ENCODE measurements around the gene PRDX1.

PRDX1 gene

DNA sequence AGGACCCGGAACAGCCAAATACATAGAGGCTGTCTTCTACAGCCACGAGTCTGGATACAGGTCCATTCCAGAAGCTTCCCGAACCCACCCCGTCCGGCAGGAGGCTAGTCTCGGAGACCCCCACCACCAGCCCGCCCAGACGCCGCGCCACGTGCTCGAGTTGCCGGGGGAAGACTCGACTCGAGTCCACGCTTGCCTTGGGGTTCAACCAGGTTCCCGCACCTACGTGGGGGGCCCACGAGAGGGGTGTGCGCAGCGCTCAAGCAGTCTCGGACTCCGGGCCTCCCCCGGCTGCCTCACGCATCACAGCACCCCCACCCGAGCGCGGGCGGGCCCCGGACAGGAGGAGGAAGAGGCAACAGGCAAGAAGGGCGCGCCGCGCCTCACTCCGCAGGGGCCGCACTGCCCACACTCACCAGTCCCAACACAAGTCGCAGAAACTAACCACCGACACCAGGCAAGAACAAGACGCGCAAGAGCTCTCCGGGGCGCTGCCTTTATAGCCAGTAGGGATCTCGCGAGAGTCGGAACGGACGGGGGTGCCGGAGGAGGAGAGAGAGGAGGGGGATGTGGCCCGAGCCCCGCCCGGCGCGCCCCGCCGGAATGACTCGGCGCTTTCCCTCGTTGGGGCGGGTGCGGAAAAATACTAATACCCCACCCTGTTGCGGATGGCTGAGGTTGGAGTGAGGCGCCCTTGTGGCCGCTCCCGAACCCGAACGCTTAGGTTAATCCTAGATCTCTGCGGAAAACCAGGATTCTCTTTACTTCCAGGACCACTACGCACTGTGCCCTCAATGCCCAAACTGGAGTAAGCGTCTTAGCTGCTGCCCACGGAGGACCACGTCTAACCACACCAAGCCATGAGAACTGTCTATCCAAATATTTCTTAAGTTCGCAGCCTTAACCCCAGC, at the start of gene PRDX1:
PRDX1 (minus strand) TSS at position 472 of the 911 bp plus-strand sequence. CDS start 2,841 bp downstream, outside the sequence.
- DNase-seq, result peak; percentile 98

DNA sequence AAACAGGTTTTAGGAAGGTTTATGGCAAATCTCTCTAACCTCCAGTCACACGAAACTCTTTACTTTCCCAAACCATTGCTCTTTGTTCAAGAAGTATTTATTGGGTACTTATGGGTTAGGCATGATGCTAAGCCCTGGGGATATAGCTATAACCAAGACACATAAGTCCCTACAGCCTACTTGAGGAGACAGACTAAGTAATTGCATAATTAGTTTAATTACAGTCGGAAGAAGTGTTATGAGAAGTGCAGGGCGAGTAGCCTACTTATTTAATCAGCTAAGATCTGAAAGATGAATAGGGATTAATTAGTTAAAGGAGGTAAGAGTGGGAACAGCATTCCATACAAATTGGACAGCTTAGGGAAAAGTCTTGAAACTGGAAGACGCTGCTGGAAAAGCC, 48.9 kb upstream of the PRDX1 start:
- DNase-seq, result no peak

DNA sequence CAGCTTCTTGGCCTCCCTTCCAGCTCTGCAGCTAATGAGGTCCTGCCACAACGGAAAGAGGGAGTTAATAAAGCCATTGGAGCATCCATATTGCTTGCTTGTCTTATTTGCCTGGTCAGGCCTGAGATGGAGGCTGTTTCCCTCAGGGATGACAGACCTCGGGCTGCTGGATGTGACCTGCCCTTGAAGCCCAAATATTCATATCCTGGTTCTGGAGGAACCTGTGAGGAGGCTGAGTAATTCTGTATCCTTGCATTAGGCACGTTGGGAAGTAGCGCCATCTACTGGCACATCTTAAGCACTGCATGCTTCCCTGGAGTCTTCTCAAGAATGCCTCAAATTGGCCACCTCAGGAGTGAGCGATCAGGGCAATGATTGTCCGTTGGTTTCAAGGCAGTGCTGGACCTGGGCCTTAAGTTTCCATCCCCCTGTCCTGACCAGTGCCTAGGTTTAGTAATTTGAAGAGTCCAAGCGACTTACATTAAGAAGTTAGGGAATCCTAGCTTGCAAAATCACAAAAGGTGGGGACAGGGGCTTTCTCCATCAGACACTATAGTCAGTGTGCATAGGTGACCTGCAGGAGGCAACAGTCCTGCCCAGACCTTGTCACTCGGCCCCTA, 48.4 kb upstream of the PRDX1 start:
- peak; percentile 73 for DNase-seq

- no peak for DNase-seq
These were observed 47.9 kb upstream of the PRDX1 start for GRCh38 chr1:45569571-45569961.

GRCh38 chr1:45568421-45568820, 46.7 kb upstream of the PRDX1 start:
- no peak for DNase-seq

GRCh38 chr1:45567911-45568310, 46.2 kb upstream of the PRDX1 start:
- no peak for DNase-seq

DNA sequence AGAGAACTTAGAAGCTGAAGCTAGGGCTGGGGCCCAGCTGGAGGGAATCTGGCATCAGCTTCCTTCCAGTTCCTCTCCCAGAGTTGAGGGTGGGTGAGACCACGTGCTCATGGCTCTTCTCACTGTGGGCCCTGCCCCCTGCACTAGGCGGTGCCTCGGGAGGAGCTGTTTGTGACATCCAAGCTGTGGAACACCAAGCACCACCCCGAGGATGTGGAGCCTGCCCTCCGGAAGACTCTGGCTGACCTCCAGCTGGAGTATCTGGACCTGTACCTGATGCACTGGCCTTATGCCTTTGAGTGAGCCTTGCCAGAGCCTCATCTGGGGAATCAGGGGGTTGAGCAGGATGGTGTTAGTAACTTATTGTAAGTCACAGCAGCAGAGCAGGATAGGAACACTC, 45.0 kb upstream of the PRDX1 start:
- DNase-seq, result no peak

DNA sequence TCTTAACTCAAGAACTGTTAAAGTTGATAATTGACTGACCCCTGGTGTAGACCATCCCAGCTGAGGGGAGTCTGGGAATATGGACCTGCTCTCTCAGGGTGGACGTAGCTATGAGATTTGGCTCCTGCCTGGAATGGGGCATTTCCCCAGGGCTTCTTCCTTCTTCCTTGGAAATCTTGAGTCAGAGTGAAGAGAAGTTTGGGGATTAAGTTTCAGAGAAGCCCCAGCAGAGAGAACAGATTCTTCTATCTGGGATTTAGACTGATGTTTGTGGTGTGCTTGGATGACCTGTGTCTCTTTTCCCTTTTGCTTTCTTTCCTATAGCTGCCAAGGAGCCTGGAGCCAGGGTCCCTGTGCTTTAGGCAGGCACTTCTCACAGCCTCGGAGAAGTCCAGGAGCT, 42.2 kb upstream of the PRDX1 start:
- no peak for DNase-seq

DNA sequence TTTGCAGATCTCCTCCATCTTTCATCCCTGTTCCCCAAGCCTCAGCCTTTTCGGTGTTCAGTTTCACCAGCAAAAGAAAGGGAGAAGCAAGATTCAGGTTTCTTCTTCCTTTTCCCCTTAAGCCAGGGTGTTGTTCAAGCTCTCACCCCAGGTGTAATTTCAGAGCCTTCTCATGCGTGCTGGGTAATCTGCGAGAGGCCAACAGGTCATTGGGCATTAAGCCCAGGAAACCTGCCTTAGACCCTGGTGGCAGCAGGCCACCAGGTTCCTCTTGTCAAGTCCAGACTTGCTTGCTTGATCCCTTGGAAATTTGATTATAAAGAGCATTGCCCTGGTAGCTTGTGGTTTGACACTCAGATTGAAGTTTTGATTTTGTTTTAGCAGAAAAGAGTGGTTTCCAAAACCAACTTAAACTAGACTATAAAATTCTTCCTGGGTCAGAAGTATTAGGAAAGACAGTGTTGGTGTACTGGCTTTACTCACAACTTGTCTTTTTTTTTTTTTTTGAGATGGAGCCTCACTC, 35.8 kb upstream of the PRDX1 start:
- DNase-seq, result no peak

- no peak for DNase-seq
These were observed 32.5 kb upstream of the PRDX1 start for GRCh38 chr1:45554198-45554597.

DNA sequence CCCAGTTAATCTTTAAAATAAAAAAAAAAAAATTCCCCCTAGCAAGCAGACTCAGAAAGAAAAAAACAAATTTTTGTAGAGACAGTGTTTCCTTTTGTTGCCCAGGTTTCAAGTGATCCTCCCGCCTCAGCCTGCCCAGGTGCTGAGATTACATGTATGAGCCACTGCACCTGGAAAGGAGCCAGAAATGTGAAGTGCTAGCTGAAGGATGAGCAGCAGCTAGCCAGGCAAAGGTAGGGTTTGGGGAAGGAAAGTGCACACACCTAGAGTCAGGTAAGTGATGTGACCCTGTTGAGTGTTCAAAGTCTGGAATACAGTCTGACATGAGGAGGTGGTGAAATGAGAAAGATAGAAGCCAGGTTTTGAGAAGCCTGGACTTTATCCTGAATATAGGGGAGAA, 30.6 kb upstream of the PRDX1 start:
- no peak for DNase-seq

DNA sequence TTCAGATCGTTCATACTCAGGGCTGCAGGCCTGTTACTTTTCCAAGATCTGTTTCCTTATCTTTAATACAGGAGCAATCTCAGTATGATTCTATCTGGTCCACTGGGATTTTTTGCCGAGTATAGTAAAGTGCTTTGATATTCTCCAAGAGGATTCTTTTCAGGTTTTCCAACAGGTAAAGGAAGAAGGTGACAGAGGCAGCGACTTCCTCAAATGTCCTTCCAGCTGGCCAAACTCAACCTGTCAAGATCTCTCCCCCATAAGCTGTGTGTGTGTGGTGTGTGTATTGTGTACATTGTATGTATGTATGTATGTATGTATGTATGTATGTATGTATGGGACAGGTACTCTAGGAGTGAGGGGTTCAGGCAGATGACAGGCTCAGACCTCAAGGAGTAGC, 30.0 kb upstream of the PRDX1 start:
- no peak for DNase-seq

- DNase-seq, result peak; percentile 94
These were observed 29.0 kb upstream of the PRDX1 start, which contains the start of gene AKR1A1 for GRCh38 chr1:45550401-45551351. Gene AKR1A1, plus strand, starts transcription at chr1:45550826. Its CDS starts 10,969 bp downstream, at chr1:45561795.

DNA sequence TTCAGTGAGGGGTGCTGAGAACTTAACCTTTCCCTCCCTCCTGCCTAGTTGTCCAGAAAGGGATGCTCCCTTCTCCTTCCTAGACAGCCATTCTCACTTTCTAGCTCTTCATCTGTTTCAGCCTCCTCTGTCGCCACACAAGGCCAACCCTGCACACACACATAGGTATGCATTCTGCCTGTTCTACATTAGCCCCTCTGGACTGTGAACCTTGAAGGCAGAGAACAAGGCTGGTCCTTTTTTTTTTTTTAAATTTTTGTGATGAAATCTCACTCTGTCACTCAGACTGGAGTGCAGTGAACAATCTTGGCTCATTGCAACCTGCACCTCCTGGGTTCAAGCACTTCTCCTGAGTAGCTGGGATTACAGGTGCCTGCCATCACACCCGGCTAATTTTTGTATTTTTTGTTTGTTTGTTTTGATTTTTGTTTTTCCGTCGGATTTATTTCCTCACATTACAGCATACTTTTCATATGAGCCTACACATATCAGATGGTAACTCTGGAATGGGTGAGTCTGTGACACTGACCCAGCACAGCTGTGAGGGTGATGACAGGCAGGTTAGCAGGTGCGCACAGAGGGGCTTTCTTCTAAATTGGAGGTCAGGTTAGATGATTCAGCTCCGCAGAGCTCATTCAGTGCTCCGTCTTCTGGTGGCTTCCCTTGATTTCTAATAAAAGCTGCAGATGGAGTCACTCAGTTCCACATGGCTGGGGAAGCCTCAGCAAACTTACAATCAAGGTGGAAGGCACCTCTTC, 24.0 kb upstream of the PRDX1 start:
- DNase-seq, result no peak

GRCh38 chr1:45545019-45545493, 23.4 kb upstream of the PRDX1 start:
- peak; percentile 50 for DNase-seq

DNA sequence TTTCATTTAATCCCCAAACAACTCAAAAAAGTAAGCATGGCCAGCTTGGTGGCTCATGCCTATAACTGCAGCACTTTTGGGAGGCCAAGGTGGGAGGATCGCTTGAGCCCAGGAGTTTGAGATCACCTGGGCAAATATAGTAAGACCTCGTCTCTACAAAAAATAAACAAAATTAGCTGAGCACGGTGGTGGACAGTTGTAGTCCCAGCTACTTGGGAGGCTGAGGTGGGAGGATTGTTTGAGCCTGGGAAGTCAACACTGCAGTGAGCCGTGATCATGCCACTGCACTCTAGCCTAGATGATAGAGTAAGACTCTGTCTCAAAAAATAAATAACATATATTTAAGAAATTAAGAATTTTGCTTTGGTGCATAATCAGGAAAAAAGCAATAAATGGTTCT, 22.8 kb upstream of the PRDX1 start:
- no peak for DNase-seq

- DNase-seq, result peak; percentile 84
These were observed 22.1 kb upstream of the PRDX1 start for GRCh38 chr1:45543581-45544417.

DNA sequence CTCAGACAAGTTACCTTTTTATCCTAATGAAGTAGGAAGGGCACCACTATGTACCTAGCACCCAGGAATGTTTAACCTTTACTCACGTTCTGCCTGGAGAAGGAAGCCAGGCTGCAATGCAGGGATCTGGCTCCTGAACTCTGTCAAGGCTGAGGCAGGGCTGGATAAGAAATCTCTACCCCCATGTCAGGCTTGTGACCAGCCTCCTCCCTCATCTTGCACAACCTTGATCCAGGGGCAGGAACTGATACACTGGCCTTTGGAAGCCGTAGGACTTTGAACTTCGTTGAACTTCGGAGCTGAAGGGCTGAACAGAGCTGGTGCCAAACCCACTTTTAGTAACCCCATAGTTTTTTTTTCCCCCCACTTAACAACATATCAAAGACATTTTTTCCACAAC, 20.9 kb upstream of the PRDX1 start:
- DNase-seq, result no peak

- no peak for DNase-seq
These were observed 19.5 kb upstream of the PRDX1 start for GRCh38 chr1:45541193-45541592.

- DNase-seq, result no peak
These were observed 15.2 kb upstream of the PRDX1 start for GRCh38 chr1:45536886-45537285.
